Measurements from ENCODE around the gene OR1L1. TPM values are rescaled to one million over a fixed set of nuclear protein-coding genes. Genes with fewer than 3 reads are reported as not detected.

Gene OR1L1, protein sequence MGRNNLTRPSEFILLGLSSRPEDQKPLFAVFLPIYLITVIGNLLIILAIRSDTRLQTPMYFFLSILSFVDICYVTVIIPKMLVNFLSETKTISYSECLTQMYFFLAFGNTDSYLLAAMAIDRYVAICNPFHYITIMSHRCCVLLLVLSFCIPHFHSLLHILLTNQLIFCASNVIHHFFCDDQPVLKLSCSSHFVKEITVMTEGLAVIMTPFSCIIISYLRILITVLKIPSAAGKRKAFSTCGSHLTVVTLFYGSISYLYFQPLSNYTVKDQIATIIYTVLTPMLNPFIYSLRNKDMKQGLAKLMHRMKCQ
- not detected in 2 replicates for polyA plus RNA-seq

GRCh38 chr9:122661416-122661815 lies at the start of gene OR1L1:
Gene OR1L1, plus strand, starts transcription at chr9:122661716. Its CDS starts 0 bp downstream, at chr9:122661716.

DNA sequence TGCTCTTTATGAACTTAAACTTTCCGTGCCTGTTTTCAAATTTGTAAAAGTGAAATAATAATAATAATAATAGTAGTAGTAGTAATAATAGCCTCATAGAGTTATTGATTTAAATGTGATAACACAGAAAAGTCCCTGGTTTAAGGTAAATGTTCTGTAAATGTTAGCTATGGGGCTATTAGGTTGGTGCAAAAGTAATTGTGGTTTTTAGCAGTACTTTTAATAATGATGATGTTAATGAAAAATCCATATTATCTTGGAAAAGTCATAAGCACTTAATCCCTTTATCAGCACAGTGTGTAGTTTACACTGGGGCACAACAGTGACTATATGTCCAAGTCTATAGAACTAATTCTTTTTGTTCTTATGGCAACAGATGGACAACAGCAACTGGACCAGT lies 47.2 kb upstream of the OR1L1 start, which contains the start of gene OR1Q1:
TSS of gene OR1Q1 (plus strand) at position 377 of the 400 bp plus-strand sequence. CDS start at position 377, 0 bp downstream.

GRCh38 chr9:122657527-122657926 lies 4.0 kb upstream of the OR1L1 start, which contains the start of gene OR1B1:
Gene OR1B1, minus strand, starts transcription at chr9:122657627.

Other genes with a start within 250 kb of the OR1L1 start
- not detected in 2 replicates for gene OR1J1, start 183.8 kb upstream of the OR1L1 start, polyA plus RNA-seq
- gene OR1J2, start 150.9 kb upstream of the OR1L1 start, polyA plus RNA-seq, result not detected in 2 replicates
- not detected in 2 replicates for gene OR1J4, start 142.6 kb upstream of the OR1L1 start, polyA plus RNA-seq
- not detected in 2 replicates for gene OR1N1, start 134.4 kb upstream of the OR1L1 start, polyA plus RNA-seq
- not detected in 2 replicates for gene OR1N2, start 108.6 kb upstream of the OR1L1 start, polyA plus RNA-seq
- not detected in 2 replicates for gene OR1L8, start 78.3 kb upstream of the OR1L1 start, polyA plus RNA-seq
- gene OR1Q1, start 47.0 kb upstream of the OR1L1 start, polyA plus RNA-seq, result not detected in 2 replicates
- not detected in 2 replicates for gene OR1B1, start 4.1 kb upstream of the OR1L1 start, polyA plus RNA-seq
- gene OR1L3, start 13.4 kb downstream of the OR1L1 start, polyA plus RNA-seq, result not detected in 2 replicates
- gene OR1L4, start 62.3 kb downstream of the OR1L1 start, polyA plus RNA-seq, result not detected in 2 replicates
- gene OR1L6, start 80.6 kb downstream of the OR1L1 start, polyA plus RNA-seq, result not detected in 2 replicates
- not detected in 2 replicates for gene OR5C1, start 127.2 kb downstream of the OR1L1 start, polyA plus RNA-seq
- gene OR1K1, start 138.4 kb downstream of the OR1L1 start, polyA plus RNA-seq, result not detected in 2 replicates
- gene PDCL, start 166.9 kb downstream of the OR1L1 start, polyA plus RNA-seq, result 6.6 and 11.1 TPM in 2 replicates
- 28.1 and 33.0 TPM in 2 replicates for gene RC3H2, start 243.6 kb downstream of the OR1L1 start, polyA plus RNA-seq